T-helper 1 cell treated with Interleukin-12 subunit alpha and Interleukin-12 subunit beta and Interleukin-4 antibody, amounts not matched to agents 30 ng/mL and 1 ng/mL, for 36 hours (primary cell): Measurements from ENCODE around the gene HES4. TPM values are rescaled to one million over a fixed set of nuclear protein-coding genes. Genes with fewer than 3 reads are reported as not detected.

Experiments used
- intact Hi-C: fragments of 100-400 bp; cut with micrococcal nuclease; formaldehyde crosslinking; loops from one replicate; pipeline ENCODE4 v1.15.1; 2024
- total RNA-seq: library from RNA; stranded (reverse); gene quantifications from 2 replicates; pipeline ENCODE4 v1.2.3, GENCODE V29; 2022

Gene HES4
- total RNA-seq, 1 donor from 2014 or later = 0.39 TPM

DNA sequence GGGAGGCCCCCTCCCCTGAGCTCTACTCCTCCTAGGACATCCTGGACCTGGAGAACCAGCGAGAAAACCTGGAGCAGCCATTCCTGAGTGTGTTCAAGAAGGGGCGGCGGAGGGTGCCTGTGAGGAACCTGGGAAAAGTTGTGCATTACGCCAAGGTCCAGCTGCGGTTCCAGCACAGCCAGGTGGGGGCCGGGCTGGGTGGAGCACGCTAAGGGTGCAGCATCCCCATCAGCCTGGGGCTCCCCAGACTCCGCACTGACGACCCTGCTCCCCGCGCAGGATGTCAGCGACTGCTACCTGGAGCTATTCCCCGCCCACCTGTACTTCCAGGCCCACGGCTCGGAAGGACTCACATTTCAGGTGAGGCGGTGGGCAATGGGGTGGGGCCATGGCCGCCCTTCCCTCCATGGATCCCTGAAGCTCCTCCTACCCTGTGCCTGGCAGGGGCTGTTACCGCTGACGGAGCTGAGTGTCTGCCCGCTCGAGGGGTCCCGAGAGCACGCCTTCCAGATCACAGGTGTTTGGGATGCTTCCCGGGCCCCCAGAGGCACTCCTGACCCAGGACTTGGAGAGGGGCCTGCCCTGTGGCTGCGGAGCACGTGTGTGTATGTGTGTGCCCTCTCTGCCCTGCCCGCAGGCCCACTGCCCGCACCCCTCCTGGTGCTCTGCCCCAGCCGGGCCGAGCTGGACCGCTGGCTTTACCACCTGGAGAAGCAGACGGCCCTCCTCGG is 29.5 kb downstream of the HES4 start:
- intact Hi-C loops = no loop called here

DNA sequence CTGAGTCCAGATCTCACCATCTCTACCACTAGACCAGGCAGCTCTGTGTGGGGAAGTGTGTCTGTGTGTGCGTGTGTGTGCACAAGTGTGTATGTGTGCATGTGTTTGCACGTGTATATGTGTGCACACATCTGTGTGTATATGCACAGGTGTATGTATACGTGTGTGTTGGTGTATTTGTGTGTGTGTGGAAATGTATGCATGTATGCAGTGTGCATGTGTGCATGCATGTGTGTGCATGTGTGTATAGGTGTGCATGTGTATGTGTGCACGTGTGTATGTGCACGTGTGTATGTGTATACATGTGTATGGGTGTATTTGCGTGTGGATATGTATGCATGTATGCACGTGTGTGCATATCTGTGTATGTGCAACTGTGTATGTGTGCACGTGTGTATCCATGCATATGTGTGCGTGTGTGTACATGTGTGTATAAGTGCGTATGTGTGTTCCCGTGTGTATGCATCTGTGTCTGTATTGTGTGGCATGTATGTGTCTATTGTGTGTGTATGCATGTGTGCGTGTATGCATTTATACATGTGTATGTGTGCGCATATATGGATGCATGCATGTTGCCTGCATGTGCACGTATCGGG is 30.5 kb downstream of the HES4 start:
- intact Hi-C loops = loop anchor here (10.0 kb wide), 1 partner anchor 45 kb away; the partner anchor contains the start of gene ISG15

DNA sequence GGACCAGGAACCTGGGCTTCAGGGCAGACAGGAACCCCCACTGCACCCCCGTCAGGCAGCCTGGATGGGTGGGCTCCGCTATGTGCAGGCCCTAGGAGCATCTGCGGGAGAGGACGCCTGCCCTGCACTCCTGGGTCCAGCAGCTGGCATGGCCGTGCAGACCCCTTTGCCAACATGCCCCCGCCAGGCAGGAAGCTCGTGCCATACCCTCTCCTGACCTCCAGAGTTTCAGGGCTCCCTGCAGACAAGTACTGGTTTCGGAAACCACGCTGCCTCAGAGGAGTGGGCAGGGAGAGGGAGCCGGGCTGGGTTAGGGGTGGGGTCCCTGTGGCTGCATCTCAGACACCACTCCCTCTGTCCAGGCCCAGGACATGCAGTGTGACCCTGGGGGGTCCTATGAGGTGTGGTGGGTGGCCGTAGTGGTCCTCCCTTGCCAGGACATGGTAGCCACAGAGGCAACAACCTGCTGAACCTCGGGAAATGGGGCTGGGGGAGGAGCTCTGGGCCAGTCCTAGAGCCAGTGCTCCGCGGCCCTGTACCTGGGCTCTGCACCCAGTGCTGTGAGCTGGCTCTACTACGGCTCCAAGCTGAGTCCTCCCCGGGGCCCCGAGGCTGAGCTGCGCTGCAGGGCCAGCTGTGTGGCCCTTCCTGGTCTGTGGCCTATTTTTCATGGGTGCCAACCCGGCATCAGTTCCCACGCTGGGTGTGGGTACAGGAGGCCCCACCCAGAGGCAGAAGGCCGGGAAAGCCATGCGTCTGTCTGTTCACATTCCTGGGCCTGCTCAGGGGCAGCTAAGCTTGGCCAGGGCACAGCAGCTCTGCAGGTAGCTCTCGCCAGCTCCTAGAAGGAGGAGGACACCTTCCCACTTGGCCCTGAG is 32.2 kb downstream of the HES4 start:
- intact Hi-C loops = loop anchor here (1.0 to 10.0 kb wide), 2 partner anchors 8 to 47 kb away; partner anchors contain the start of genes ISG15 and NOC2L

DNA sequence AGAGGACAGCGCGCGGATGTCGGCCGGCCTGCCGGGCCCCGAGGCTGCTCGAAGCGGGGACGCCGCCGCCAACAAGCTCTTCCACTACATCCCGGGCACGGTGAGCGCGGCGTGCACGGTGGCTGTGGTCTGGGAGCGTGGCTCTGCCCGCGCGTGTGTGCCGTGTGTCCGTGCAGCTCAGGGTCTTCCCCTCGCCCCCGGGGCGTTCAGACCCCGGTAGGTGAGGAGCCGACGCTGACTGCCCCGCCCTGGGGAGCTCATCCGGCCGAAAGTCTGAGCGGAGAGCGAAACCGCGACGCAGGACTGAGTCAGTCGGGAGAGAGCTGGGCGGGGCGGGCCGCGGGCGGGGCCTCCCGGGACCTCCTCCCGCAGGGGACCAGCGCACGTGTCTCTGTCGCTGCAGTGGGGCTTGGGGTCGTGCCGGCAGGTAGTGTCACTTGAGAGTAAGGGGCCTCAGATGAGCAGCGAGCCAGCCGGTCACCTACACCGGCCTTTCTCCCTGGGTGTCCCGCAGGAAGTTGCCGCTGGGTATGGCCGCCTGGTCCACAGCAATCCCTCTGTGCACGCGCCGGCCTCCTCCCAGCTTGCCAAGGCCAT is 33.1 kb downstream of the HES4 start:
- intact Hi-C loops = loop anchor here (1.0 to 10.0 kb wide), 2 partner anchors 8 to 48 kb away; partner anchors contain the start of genes ISG15 and NOC2L

DNA sequence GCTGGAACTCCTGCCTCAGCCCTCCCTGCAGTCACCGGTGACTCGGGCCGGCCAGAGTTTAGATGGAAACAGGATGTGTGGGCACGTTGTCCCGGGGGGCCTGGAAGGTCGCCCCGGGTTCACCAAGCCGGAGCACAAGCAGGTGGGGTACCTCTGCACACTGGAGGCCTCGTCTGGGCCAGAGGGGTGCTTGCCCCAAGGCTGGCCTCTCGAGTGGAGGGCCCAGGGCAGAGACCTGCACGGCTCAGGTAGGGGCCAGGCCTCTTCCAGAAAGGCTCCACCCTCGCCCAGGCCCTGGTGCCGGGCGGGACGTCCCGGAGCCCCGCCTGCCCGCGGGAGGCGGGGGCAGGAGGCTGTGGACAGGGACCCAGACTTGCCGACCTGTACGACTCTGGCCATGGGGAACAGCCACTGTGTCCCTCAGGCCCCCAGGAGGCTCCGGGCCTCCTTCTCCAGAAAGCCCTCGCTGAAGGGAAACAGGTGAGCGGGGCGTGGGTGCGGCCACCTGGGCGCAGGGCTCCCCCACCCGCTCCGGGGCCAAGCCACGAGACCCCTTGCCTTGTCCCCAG is 33.7 kb downstream of the HES4 start, which contains the start of gene PLEKHN1:
Gene PLEKHN1, plus strand, starts transcription at position 348 of the 569 bp plus-strand sequence. Its CDS starts 50 bp downstream, at position 398.
- intact Hi-C loops = loop anchor here (10.0 kb wide), 1 partner anchor 49 kb away; the partner anchor contains the start of gene ISG15

DNA sequence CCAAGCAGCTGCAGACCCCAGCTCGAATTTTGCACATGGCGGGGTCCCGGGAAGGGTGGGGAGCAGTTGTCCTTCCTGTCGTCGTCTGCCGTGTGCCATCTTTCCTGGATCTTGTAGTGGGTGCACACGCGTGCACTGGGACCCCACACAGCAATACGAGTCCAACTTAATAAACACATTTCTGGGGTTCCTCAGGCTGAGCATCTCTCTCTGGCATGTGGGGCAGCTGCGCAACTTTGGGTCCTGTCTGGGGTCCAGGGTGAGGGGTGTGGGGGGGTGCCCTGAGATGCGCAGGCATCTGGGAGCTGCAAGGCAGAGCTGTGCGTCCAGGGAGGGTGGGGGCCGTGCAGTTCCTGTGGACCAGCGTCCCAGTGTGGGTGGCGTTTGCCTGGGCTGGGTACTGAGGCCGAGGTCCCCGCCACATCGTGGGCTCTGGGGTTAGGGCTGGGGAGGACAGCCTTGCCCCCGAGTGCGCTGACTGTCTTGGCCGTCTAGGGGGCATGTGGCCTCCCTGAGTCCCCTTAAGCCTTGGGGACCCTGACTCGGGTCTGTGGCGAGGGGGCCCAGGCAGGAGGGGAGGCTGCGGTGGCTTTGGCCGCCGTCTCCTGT is 34.3 kb downstream of the HES4 start:
- intact Hi-C loops = loop anchor here (10.0 kb wide), 1 partner anchor 49 kb away; the partner anchor contains the start of gene ISG15

DNA sequence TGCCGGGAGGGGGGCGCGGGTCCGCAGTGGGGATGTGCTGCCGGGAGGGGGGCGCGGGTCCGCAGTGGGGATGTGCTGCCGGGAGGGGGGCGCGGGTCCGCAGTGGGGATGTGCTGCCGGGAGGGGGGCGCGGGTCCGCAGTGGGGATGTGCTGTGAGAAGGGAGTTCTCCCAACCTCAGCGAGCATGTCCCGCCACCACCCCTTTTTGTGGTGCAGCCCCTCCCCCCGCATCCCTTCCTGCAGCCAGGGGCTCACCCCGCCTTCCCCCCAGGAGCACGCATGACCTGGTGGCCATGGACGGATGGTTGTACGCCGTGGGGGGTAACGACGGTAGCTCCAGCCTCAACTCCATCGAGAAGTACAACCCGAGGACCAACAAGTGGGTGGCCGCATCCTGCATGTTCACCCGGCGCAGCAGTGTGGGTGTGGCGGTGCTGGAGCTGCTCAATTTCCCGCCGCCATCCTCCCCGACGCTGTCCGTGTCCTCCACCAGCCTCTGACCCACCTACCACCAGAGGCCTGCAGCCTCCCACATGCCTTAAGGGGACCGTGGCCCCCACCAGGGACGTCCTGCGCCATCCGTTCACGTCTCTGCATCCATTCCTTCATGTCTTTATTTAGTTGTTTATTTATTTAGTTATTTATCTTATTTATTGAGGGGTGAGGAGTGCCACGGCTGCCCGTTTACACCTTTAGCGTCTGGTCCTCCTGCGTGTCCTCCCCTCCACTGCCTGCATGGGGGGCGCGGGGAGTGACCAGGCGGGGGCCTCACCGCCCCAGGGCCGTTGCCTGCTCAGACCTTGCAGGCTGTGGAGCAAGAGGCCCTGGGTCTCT is 35.0 kb downstream of the HES4 start:
- intact Hi-C loops = loop anchor here (10.0 kb wide), 1 partner anchor 50 kb away; the partner anchor contains the start of gene ISG15

DNA sequence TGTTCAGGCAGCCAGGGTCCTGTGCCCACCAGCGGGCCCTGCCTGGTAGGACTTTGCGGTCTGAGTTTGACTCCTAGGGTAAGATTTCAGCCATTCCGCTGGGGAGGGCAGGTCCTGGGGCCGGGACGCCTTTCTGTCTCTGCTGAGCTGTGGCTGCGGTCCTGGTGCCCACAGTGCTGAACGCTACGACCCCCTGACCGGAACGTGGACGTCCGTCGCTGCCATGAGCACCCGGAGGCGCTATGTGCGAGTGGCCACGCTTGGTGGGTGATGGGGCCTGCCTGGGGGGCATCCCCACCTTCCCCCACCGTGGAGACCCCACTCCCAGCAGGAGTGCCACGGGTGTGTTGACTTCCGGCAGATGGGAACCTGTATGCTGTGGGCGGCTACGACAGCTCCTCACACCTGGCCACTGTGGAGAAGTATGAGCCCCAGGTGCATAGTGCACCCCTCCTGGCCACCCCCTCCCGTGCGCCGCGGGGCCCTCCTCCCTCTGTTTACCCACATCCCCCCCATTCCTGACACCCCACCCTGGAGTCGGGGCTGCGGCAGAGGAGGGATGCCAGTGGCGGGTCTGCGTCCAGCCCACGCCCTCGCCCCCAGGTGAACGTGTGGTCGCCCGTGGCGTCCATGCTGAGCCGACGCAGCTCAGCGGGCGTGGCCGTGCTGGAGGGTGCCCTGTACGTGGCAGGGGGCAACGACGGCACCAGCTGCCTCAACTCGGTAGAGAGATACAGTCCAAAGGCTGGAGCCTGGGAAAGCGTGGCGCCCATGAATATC is 36.0 kb downstream of the HES4 start:
- intact Hi-C loops = loop anchor here (10.0 kb wide), 1 partner anchor 51 kb away; the partner anchor contains the start of gene ISG15

DNA sequence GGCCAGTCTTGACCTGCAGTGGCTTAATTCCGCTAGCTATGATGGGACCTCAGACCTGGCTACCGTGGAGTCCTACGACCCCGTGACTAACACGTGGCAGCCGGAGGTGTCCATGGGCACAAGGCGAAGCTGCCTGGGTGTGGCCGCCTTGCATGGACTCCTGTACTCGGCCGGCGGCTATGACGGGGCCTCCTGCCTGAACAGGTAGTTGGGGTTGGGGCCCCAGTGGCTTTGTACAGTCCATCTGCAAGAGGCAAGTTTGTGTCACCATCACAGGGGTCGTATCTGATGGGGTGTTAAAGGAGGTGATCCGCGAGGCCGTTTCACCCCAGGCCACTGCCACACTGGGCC is 36.6 kb downstream of the HES4 start:
- intact Hi-C loops = loop anchor here (10.0 kb wide), 1 partner anchor 52 kb away; the partner anchor contains the start of gene ISG15

DNA sequence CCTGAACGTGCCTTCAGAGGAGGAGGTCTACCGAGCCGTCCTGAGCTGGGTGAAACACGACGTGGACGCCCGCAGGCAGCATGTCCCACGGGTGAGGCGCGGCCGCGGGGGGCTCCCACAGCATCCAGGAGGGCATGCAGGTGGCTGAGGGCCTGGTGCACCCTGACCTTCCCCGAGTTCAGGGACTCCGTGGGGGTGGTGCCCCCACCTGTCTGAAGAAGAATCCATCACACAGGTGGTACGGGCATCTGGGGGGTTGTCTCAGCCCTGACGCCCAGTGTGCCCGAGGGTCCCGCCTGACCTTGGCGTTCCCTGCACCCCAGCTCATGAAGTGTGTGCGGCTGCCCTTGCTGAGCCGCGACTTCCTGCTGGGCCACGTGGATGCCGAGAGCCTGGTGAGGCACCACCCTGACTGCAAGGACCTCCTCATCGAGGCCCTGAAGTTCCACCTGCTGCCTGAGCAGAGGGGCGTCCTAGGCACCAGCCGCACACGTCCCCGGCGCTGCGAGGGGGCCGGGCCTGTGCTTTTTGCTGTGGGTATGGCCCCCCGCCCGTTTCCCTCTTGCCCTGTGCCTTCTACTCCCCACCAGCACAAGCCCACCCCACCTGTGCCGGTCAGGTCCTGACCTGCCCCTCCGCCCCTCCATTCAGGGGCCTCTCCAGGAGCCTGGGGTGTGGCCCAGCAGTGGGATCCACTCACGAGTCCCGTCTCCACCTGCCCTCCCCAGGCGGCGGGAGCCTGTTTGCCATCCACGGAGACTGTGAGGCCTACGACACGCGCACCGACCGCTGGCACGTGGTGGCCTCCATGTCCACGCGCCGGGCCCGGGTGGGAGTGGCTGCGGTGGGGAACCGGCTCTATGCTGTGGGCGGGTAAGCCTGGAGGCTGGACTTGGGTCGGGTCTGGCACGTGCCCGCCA is 37.3 kb downstream of the HES4 start:
- intact Hi-C loops = loop anchor here (10.0 kb wide), 1 partner anchor 52 kb away; the partner anchor contains the start of gene ISG15

DNA sequence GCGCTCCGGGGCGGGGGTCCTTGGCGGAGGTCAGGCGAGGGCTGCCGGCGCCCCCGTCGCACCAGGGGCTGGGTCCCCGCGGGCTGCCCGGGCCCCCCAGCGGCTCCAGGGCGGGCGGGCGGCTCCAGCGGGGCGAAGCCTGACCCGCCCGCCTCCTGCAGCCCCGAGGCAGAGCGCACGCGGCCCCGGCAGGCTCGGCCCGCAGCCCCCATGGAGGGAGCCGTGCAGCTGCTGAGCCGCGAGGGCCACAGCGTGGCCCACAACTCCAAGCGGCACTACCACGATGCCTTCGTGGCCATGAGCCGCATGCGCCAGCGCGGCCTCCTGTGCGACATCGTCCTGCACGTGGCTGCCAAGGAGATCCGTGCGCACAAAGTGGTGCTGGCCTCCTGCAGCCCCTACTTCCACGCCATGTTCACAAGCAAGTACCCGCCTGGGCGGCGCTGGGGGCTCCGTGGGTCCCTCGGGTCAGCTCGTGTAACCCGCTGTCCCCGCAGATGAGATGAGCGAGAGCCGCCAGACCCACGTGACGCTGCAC is 38.7 kb downstream of the HES4 start:
- intact Hi-C loops = loop anchor here (10.0 kb wide), 1 partner anchor 54 kb away; the partner anchor contains the start of gene ISG15

DNA sequence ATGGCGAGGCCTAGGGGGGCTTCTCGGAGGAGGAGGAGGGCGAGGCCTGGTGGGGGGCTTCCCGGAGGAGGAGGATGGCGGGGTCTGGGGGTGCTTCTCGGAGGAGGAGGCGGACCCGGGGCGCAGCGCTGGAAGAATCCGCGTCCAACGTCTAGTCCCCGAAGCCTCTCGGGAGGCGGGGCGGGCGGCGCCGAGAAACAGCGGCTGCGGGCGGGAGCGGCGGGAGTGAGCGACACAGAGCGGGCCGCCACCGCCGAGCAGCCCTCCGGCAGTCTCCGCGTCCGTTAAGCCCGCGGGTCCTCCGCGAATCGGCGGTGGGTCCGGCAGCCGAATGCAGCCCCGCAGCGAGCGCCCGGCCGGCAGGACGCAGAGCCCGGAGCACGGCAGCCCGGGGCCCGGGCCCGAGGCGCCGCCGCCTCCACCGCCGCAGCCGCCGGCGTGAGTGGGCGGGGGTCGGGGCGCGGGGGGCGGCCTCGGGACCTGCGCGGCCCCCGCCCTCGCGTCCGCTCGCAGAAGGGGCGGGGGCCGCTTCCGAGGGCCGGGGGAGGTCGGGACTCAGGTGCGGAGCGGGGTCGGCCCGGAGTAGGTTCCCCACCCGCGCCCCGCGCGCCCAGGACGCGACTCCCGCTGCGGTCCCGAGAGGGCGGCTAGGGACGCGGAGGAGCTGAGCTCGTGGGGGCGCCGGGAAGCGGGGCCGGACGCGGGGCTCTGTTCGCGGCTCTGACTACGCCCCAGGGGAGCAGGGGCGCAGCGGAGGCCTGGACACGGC is 39.4 kb downstream of the HES4 start, which contains the start of gene KLHL17:
Gene KLHL17, plus strand, starts transcription at position 222 of the 769 bp plus-strand sequence. Its CDS starts 110 bp downstream, at position 332.
- intact Hi-C loops = loop anchor here (1.0 to 10.0 kb wide), 3 partner anchors 54 to 551 kb away; partner anchors contain the start of genes ISG15 and PUSL1

DNA sequence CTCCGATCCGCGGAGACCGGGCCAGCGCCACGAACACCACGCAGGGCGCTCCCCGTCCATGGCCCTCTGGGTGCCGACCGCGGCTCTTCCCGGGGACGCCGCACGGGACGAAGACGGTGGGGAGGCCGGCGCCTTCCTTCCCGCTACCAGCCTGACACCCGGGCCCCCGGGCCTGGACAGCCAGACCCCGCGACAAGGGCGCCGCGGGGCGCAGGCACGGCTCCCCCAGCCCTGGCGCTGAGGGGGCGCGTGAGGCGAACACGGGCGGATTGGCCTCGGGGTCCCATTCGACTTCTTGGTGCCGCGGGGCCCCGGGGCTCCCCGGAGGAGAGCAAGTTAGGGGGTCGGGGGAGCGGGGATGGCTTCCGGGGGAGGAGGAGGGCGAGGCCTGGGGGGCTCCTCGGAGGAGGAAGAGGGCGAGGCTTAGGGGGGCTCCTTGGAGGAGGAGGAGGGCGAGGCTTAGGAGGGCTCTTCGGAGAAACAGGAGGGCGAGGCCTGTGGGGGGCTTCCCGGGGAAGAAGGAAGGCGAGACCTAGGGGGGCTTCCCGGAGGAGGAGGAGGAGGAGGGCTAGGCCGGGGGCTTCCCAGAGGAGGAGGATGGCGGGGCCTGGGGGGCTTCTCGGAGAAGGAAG is 40.0 kb downstream of the HES4 start:
- intact Hi-C loops = loop anchor here (1.0 to 10.0 kb wide), 7 partner anchors 7 to 551 kb away; partner anchors contain the start of genes C1orf159, ISG15, PUSL1 and TNFRSF4

DNA sequence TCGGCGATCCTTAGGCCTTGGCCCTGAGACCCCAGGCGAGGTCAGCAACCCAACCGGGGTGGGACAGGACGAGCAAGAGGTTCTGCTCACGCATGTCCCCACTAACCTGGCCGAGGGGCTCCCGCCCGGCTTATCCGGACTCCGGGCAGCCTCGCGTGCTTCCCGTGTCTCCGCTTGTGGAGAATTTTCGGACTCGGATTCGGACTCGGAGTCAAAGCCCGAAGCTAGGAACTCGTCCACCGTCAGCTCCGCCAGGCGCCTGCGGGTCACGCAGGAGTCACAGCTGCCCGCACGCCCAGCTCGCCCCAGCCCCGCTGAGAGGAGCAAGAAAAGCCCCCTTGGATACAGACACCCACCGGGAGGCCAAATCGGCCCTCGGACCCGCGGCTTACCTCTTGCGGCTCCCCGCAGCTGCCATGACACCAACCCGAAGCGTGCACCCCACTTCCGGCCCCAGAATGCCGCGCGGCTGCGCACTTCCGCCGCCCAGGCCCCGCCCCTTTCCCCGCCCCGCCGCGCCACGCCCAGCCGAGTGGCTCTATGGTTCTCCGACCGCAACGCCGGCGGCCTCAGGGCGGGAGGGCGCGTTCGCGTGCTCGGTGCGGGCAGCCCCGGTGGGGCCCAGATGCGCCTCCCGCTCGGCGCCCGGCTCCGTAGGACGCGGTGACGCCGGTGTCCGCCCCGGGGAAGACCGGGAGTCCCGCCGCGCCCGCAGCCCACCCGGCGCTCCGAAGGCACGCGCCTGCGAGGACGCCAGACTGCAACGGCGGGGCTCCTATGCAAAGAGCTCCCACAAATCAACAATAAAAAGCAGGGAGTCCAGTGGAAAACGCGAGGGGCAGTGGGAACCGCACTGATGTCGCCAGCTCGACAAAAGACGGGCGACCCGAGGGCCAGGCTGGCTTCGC is 40.8 kb downstream of the HES4 start, which contains the start of gene NOC2L:
Gene NOC2L, minus strand, starts transcription at position 434 of the 908 bp plus-strand sequence. Its CDS starts 16 bp downstream, at position 418.
- intact Hi-C loops = loop anchor here (1.0 to 5.0 kb wide), 4 partner anchors 8 to 253 kb away; partner anchors contain the start of genes C1orf159 and TNFRSF4
